GM21528 (cell line): ENCODE measurements around the gene DDX27.

Source experiments
- ATAC-seq: cut with Tn5 transposase; IDR thresholded peaks from one replicate; pipeline ENCODE4 v1.9.1; 2021; ENCODE audit warnings: mild to moderate bottlenecking, moderate library complexity; ENCODE audit not compliant: unreplicated experiment, low FRiP score

DDX27 gene

DNA sequence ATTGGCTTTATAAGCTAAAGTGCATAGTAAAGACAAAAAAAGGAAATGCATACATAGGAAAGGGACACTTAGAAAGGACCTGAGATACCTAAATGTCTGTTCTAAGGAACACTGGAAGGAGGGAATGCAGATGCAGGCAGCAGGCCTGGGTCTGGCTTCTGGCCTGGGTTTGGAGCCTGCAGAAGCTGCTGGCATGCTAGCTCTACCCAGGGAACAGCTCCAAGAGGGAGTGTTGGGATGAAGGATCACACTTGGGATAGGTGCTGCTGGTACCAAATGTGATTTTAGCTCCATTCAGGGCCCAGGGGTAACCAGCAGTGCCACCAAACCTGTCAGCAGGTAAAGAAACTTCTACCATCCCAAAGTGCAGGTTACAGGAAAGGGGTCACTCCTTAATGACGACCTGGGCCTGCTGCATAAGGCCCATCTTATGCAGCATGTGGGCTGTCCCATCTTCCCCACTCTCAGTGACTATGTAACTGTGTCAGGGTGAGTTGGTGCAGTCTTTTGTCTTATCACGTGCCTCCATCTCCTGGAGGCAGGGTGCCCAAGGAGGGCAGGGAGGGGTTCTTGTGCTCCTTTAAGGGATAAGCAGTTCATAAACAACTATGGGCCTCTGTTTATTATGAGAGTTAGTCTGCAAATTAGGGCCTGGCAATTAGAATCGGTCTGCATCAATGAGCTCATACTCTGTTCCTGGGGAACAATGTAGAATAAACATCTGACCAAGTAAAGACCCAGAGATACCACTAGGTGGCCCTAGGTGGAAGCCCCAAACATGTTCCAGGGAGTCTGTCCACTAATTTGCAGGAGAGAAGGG, 26.9 kb downstream of the DDX27 start:
- ATAC-seq, result no peak

DNA sequence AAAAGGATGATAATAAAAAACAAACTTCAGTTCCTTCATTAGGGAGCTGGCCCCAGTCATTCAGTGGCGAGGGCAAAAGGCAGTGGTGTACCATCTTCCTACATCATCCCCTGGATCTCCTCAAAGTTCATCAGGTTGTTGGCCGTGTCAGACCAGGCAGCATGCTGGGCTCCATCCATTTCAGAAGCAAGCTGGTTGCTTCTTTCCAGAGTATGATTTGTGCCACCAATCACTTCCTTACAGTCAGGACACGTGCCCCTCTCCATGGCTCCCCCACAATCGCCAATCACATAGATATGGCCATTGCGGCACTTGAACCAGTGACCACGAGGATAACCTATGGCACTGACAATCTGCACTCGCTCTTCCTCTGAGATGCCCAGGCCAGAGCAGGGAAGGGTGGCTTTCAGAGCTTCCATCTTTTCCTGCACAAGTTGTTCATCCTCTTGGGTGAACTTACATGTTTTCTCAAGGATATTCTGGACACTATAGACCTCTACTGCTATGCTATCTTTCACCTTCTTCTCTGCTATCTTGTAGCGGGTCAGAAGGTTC, 28.0 kb downstream of the DDX27 start:
- no peak for ATAC-seq

DNA sequence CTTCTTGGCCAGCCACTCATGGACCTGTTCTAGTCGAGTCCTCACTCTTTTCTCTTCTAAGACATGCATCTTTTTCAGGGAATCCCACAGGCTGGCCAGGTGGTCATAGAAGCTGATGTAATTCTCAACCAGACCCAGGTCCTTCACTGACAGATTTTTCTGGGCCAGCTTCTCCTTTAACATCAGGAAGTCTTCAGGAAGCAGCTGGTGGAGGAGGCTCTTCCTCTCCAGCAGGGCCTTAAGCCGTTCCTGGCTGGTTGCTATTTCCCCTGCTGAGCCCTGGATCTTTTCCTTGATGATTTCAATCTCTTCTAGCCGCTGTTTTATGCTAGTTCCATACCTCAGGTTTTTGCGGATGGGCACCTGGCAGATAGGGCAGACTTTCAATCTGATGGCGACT, 28.6 kb downstream of the DDX27 start:
- ATAC-seq, result no peak

DNA sequence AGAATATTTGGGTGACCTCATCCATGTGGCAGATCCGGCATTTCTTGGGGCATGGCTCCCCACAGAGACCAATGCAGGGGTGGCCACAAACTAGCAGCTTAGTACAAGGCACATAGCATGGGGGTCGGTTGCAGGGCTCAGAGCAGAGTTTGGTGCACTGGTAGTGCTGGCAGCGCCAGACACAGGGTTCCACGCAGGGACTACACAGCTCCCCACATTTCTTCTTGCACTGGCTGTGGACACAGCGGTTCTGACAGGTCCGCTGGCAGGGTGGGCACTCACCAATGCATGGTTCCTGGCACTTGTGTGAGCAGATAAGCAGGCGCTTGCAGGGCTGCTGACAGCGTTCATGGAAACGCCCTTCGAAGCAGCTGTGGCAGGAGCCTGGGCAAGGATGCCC, 29.1 kb downstream of the DDX27 start:
- no peak for ATAC-seq

DNA sequence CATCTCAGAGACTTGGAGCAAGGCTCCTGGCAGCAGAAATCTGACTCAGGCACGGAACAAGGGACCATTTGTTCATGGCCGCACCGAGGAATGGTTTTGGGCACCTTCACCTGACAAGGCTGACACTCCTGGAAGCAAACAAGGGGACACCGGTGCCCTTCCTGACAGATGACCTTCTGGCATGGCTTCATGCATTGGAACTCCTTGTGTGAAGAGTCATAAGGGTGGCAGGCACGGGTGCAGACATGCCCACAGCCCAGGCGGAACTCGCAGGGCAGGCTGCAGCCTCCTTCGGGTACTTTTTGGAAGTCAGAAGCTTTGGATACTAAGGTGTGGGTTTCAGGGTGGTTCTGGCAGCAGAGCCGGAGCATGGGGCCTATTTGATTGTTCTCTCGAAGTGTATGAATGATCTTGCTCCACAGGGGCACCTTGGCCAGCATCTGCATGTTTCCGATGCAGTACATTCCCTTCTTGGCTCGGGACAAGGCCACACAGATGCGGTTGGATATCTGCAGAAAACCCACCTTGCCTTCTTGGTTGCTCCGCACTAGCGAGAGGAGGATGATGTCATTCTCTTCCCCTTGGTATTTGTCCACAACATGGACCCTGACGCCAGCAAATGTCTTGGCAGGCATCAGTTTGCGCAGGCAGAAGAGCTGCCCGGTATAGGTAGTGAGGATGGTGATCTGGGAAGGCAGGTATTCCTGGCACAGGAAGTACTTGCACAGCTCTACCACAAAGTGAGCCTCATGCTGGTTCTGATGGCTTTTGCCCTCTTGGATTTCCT, 29.9 kb downstream of the DDX27 start:
- ATAC-seq, result no peak

DNA sequence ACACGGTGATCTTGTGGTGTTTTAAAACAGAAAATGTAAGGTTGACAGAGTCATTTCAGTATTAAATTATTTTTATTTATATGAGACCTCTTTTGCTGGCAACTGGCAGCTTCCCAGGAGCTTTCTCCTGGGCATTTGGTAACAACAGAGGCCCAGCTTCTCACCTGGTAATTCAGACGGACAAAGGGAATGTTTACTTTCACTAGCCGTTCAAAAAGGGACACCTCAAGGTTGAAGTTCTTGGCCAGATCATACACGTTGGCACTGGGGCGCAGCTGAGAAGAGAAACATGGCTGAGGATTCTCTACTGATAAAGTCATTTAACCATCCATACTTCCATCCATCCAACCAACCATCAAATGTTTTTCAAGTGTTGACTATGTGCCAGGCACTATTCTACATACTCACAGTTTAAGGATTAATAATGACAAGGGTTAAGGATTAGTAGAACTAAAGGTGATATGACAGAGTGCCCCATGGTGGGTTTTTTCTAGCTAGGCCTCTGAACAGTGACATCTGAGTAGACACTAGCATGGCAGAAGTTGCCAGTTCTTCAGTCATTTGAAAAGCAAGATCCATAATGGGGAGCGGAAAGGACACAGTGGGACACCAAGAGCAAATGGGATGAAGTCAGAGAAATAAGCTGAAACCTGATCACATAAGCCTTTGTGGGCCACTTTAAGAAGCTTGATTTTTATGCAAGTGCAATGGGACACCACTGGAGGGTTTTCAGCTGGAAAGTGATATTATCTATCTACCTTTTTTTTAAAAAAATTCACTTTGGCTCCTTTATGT, 33.5 kb downstream of the DDX27 start:
- no peak for ATAC-seq

DNA sequence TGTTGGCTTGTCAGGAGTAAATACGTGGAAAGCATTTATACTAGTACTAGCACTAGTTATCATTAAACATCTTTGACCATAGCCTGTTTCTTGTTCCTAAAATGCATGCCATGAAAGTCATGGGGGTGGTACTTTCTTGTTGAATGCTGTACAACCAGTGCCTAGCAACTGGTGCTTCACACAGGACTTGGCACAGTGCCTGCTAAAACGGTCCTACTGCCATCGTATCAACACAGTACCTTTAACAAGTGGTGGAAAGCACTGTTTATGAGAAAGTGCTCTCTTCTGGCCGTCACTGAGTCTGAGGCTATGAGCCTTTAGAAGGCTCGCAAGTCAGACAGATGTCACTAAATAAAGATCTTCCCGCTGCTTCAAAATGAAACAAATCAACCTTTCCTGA, 37.0 kb downstream of the DDX27 start:
- ATAC-seq, result no peak

DNA sequence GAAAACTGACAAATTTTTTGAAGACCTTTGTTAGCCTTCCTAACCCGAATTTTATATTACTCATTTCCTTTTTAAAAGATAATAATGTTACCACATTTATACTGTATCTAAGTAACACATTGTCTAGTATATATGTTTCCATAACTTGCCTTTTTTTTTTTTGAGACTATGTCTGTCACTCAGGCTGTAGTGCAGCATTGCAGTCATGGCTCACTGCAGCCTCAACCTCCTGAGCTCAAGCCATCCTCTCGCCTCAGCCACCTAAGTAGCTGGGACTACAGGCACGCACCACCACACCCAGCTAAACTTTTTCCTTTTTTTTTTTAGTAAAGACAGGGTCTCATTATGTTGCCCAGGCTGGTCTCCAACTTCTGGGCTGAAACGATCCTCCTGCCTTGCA, 40.1 kb downstream of the DDX27 start:
- ATAC-seq, result no peak

DNA sequence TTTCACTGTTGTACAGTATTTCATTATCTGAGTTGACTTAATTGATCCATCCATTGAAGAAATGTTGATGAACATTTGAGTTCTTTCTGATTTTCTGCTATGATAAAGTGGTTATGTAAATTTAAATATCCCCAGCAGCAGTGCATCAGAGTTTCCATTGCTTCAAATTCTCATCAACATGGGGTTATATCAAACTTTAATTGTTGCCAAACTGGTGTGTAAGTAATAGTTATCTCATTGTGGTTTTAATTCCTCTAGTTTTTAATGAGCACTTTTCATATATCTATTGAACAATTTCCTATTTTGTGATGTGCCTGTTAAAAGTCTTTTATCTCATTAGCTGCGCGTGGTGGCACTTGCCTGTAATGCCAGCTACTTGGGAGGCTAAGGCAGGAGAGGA, 40.6 kb downstream of the DDX27 start:
- ATAC-seq, result no peak

DNA sequence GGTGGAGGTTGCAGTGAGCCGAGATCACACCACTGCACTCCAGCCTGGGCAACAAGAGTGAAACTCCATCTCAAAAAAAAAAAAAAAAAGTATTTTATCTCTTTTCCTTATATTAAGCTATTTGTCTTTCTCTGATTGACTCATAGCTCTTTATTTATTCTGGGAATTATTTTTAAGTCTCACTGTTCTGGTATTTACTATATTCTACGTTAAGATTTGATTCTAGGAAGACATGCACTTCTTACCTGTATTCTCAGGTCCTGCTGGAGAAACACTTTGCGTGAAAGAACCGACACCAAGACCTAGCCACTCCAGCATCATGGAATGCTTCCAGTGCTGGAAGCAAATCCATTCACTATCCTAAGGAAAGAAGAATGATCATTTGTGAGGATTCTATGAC, 41.0 kb downstream of the DDX27 start:
- ATAC-seq, result no peak

DNA sequence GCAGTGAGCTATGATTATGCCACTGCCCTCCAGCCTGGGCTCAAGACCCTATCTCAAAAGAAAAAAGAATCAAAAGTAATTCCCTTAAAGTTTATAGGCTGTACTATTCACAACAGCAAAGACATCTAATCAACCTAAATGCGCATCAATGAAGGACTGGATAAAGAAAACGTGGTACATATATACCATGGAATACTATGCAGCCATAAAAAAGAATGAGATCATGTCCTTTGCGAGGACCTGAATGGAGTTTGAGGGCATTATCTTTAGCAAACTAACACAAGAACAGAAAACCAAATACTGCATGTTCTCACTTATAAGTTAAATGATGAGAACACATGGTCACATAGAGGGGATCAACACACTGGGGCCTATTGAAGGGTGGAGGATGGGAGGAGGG, 42.0 kb downstream of the DDX27 start:
- no peak for ATAC-seq

DNA sequence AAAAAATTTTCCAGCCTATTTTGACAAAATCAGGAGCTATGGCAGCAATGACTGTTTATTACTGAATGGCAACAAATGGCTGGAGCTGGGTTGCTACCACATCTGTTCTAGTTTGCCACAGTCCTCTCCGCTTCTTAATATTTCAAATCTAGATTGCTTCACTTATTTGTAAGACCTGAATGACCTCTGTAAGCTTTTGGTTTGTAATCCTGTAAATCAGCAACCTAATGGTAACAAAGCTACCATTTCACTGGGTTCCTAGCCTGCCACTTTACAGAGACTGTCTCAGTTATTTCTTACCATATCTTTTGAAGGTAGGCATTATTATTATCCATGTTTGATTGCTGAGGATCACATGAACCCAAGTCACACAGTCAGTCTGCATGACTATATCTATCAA, 43.2 kb downstream of the DDX27 start:
- ATAC-seq, result no peak

DNA sequence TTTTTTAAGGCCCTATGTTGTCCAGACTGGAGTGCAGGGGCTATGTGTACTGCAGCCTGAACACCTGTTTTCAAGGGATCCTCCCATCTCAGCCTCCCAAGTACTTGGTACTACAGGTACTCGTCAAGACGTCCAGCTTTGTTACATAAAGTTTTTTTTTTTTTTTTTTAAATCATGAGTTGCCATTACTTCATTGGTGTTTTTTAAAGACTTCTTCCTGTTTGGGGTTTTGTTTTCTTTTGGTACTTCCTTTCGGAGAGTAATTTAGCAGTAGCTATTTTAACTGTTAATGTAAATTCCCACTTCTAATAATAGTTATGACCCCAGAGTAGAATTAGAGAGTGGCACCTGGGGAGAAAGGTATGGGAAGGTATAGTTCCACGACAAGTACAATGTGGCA, 48.1 kb downstream of the DDX27 start:
- no peak for ATAC-seq

DNA sequence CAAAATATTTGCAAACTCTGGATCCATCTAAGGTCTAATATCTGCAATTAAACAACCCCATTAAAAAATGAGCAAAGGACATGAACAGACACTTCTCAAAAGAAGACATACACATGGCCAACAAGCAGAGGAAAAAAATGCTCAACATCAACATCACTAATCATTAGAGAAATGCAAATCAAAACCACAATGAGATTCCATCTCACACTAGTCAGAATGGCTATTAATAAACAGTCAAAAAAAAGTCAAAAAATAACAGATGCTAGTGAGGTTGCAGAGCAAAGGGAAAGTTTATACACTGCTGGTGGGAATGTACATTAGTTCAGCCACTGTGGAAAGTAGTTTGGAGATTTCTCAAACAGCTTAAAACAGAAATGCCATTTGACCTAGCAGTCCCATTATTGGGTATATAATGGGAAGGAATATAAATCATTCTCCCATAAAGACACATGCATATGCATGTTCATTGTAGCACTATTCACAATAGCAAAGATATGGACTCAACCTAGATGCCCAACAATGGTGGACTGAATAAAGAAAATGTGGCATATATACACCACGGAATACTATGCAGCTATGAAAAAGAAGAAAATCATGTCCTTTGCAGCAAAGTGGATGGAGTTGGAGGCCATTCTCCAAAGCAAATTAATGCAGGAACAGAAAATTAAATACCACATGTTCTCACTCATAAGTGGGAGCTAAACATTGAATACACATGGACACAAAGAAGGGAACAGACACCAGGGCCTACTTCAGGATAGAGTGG, 49.6 kb downstream of the DDX27 start:
- ATAC-seq, result peak; percentile 38

DNA sequence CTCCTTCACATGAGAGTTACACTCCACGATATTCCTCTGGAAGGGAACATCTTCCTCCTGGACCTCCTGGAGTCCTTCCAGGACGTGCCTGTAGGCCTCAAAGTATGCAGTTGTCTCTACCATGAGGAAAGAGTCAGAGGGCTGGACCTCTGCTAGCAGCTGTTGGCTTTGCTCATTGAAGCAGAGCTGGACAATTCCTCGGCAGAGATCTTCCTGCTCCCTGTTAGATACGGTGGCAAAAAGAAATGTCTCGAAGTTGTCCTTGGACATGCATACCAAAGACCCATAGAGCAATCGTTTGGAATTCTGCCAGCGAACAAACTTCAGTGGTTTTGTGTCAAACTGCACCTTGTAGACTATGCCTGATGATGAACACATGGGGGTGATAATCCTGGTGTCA, 51.0 kb downstream of the DDX27 start:
- no peak for ATAC-seq

DNA sequence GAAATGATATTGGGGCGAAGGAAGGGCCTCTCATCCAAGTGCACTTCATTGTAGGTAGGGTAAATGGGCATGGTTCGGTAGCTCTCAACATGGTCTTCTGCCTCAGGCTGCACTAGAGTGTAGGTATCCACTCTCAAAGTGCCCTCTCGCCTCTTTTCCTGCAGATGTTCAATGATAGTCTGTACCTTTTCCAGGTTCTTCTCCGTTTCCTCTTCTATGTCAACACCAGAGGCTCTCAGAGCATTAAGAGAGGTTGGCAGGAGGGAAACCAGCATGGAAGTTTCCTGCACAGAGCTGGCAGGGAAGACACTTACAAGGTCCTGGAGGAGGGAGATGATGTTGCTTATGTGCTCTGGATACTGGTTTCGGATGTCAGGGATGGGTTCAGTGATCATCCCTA, 51.5 kb downstream of the DDX27 start:
- no peak for ATAC-seq

DNA sequence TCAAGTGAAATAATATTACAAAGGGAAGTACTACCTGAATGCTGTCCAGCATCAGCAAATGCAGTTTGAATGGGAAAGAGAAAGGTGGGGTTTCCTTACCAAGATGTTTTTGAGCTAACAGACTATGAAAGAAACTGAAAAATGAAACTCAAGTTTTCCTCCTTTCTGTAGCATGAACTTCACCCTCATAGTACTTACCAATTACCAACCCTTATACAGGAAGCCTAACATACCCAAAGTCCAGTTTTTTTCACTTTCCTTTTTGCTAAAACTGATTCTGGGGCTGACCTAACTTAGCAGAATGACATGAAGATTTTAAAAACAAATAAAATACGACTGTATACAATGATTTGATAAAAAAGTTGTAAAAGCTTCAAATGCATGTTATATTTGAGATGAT, 53.4 kb downstream of the DDX27 start:
- no peak for ATAC-seq

DNA sequence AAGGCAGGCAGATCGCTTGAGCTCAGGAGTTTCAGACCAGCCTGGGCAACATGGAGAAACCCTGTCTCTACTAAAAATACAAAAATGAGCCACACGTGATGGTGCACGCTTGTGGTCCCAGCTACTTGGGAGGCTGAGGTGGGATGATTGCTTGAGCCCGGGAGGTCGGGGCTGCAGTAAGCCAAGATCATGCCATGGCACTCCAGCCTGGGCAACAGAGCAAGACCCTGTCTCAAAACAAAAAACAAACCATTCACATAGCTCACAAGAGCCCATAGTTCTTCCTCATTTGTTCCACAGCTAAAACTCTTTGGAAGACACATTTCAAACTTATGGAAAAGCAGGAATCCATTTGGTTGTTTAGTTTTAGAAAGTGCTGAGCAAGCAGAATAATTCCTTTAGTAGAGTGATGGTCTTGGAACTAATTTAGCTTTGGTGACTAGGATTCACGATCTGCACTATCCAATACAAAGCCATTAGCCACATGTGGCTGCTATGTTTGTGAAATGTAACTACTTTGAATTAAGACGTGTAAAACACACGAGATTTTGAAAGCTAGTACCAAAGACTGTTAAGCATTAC, 54.6 kb downstream of the DDX27 start:
- no peak for ATAC-seq

DNA sequence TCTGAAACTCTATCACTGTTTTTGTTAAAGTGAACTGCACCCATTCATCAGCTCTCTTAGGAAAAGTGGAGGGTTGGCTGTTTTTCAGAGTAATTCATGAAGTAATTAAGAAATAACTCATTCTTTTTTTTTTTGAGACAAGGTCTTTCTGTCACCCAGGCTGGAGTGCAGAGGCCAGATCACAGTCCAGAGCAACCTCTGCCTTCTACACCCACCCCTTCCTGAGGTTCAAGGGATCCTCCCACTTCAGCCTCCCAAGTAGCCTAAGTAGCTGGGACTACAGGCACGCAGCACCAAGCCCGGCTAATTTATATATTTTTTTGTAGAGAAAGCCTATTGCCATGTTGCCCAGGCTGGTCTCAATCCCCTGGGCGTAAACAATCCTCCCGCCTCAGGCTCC, 56.0 kb downstream of the DDX27 start:
- no peak for ATAC-seq

DNA sequence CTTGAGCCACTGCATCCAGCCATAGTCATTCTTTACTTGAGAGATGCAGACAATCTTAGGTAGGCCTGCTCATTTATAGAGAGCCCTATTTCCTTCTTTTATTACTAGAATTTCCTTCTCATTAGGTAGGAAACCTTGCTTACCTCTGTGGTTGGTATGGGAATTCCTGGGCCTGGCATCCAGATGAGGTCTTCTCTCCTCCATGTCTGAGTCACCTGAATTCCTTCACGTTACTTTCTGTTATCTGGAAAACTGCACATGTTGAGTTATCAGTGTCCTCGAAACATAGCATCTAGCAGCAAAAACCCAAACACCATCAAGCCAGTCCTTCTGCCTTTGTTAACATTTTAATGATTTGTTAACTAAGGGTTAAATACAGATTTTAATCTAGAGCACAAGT, 56.4 kb downstream of the DDX27 start:
- ATAC-seq, result no peak
